Mononuclear cell (primary cell): ENCODE results near the gene SUPT5H. TPM values are rescaled to one million over a fixed set of nuclear protein-coding genes. Genes with fewer than 3 reads are reported as not detected.

ENCODE experiments used
- H3K27me3 ChIP-seq: 2 replicates; pipeline ENCODE4 v1.6.0; 2011; ENCODE audit warnings: low read length, control low read depth; ENCODE audit not compliant: insufficient read depth
- H3K4me1 ChIP-seq: 2 replicates; pipeline ENCODE4 v1.5.1; 2011; ENCODE audit warnings: mild to moderate bottlenecking, low read length, control low read depth; ENCODE audit not compliant: insufficient read depth
- H3K4me3 ChIP-seq: 2 replicates; pipeline ENCODE4 v1.5.1; 2011; ENCODE audit warnings: mild to moderate bottlenecking, low read length, moderate library complexity
- H3K9me3 ChIP-seq: 2 replicates; pipeline ENCODE4 v1.5.1; 2011; ENCODE audit warnings: low read depth, mild to moderate bottlenecking, control low read depth, low read length
- total RNA-seq: library from RNA; depleted of rRNA; stranded (reverse); fragments of >200 nt; gene quantifications from one replicate; pipeline ENCODE4 v1.2.3, GENCODE V29; 2012

Gene SUPT5H
- total RNA-seq, 1 donor: 124 TPM

DNA sequence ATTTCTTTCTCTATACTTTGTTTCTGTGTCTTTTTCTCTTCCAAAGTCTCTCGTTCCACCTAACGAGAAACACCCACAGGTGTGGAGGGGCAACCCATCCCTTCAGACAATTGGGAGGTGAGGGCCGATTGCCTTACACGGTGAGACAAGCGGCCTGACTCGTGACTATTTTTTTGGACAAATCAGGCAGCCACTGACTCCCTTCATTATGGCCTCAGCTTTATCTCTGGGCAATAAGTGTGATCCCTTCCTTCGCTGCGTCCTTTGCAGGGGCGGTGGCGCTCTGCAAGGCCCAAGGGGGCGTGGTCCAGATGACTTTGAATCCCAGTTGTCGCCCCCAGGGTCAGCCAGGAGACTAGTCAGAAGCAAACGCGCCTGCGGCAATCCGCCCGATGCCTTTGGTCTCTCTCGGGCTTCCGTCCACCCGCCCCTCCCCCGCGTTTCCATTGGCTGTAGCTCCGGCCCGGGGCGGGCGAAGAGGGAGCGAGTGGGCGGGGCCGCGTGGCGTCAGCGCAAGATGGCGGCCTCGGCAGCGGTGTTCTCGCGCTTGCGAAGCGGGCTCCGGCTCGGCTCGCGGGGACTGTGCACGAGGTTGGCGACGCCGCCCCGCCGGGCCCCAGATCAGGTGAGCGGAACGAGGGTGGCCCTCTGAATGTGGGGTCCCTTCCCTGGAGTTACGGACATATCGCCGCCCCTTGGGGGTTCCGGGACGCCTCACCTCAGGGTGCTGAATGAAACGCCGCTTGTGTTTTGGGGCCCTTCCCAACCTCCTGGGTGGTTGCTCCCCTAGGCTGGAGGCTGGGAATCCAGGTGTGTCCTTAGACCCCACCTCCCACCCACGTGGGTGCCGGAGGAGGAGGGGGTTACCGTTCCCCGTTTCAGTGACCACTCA lies 35.2 kb downstream of the SUPT5H start, which contains the start of gene TIMM50:
TSS of gene TIMM50 (plus strand) at position 502 of the 892 bp plus-strand sequence. CDS start at position 518, 16 bp downstream.
- Histone ChIP-seq H3K27me3 (no peaks in the 10 kb centered on the region), H3K4me1 (peaks cover 22% of the 10 kb centered on the region), H3K4me3 (peak within 1 kb of the TSS; percentile 91)

DNA sequence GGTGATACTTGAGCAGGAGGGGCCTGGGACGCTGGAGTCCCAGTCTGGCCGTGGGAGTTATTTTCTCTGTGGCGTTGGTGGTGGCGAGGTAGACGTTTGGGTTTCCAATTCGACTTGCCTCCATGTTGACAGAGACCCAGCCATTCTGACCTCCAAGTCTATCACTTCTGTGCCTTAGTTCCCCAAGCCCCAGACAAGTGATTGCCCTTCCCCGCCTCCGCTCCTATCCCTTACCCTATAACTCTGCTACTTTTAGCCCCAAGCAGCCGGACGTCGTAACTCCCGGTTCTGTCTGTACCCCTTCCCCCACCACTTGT lies 35.8 kb downstream of the SUPT5H start:
- no peaks in the 10 kb centered on the region for H3K27me3 ChIP-seq
- H3K9me3 ChIP-seq: no peaks in the 10 kb centered on the region
- H3K4me3 ChIP-seq: peak overlapping the region; percentile 91
- peaks cover 22% of the 10 kb centered on the region for H3K4me1 ChIP-seq

More for the DNA sequence above, 35.2 kb downstream of the SUPT5H start, which contains the start of gene TIMM50:
- H3K9me3 ChIP-seq: no peaks in the 10 kb centered on the region

DNA sequence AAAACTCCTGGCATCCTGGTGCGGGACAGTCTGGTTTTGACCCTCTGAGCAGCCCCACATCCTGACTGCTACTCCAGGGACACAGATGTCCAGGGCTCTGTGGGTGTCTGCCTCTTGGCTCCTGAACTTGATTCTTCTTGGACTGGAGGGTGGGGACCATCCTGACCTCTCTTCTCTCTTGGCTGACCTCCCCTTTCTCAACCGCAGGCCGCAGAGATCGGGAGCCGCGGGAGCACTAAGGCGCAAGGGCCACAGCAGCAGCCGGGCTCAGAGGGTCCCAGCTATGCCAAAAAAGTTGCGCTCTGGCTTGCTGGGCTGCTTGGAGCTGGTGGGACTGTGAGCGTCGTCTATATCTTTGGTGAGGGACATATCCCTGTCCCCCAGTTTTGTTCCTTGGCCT lies 36.3 kb downstream of the SUPT5H start:
- Histone ChIP-seq H3K9me3 (no peaks in the 10 kb centered on the region), H3K27me3 (no peaks in the 10 kb centered on the region), H3K4me3 (peak overlapping the region; percentile 91)

DNA sequence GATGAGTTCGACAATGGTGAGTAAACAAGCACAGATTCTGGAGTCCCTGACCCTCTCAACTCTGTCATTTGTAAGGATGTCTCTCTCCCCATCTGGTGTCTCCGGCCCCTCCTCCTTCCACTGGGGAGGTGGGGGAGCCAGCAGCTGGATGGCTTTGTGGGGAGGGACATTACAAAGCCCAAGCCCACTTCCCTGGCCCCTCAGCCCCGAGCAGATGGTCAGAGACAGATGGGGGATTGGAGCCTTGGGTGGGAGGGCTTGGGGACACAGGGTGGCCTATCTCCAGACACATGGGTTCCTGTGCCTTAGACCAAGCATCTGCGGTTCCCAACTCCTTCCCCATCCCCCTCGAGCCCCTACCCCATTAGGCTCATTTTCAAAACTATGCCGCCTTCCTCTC lies 37.8 kb downstream of the SUPT5H start:
- Histone ChIP-seq H3K4me3 (no peak overlapping the region), H3K4me1 (peaks cover 22% of the 10 kb centered on the region), H3K27me3 (no peaks in the 10 kb centered on the region), H3K9me3 (no peaks in the 10 kb centered on the region)

More for the DNA sequence above, 36.3 kb downstream of the SUPT5H start:
- peaks cover 22% of the 10 kb centered on the region for H3K4me1 ChIP-seq

DNA sequence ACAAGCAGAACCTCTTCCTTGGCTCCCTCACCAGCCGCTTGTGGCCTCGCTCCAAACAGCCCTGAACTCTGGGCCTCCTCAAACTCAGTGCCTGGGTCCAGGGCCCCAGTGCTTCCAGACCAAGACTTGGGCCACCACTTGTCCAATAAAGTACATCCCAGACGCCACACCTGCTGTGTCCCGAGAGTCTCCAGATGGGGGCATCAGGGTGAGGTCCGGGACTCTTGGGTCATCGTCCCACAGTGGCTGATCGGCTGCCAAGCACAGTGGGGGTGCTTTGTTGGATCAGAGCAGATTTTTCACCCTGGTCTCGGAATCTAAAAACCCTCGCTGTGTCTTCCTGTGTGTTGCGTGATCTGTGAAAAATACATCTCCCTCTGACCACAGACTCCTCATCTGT lies 44.4 kb downstream of the SUPT5H start:
- Histone ChIP-seq H3K4me1 (no peaks in the 10 kb centered on the region), H3K4me3 (no peak overlapping the region), H3K9me3 (no peaks in the 10 kb centered on the region), H3K27me3 (no peaks in the 10 kb centered on the region)

DNA sequence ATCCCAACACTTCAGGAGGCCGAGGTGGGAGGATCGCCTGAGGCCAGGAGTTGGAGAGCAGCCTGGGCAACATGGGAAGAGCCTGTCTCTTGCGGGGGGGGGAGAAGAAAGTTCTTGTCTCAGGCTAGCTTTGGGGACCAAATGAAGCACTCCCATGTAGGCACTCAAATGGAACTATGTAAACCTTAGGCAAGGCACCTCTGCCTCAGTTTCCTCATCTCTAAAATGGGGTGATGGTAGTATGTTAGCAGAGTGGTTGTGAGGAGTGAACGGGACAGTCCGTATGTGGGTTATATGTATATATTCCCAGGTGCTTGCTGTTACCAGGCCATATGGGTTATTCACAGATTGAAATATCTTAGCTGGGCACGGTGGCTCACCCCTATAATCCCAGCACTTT lies 46.8 kb downstream of the SUPT5H start:
- no peak overlapping the region for H3K4me3 ChIP-seq
- no peaks in the 10 kb centered on the region for H3K4me1 ChIP-seq
- H3K27me3 ChIP-seq: peaks cover 2% of the 10 kb centered on the region
- no peaks in the 10 kb centered on the region for H3K9me3 ChIP-seq

DNA sequence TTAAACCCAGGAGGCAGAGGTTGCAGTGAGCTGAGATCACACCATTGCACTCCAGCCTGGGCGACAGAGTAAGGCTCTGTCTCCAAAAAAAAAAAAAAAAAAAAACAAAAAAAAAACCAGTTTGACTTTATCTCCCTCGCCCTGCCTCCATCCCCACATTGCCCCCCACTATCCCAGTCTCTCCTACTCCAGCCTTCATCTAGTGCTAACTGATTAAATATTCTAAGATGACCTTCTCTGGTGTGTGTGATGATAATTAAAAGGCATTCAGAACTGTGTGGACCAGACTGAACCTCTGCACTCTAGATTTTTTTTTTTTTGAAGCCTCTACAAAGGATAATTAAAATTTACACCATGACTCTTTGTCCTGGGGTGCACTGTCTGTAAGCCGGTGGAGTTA lies 47.4 kb downstream of the SUPT5H start:
- no peak overlapping the region for H3K4me3 ChIP-seq
- no peaks in the 10 kb centered on the region for H3K9me3 ChIP-seq
- peaks cover 7% of the 10 kb centered on the region for H3K27me3 ChIP-seq
- H3K4me1 ChIP-seq: peaks cover under 1% of the 10 kb centered on the region

DNA sequence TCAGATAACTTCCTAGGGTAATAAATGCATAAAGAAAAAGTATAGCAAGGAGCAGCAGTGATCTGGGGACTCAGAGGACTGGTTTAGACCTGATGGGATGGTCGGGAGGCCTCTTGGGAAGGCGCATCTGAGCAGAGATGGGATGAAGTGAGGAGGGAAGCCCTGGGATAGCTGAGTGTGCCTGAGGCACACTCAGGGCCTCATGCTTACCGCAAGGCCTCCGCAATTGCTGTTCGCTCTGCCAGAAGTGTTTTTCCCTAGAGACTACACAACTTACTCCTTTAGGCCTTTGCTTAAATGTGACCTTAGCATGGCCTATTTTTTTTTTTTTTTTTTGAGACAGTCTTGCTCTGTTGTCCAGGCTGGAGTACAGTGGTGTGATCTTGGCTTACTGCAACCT lies 49.3 kb downstream of the SUPT5H start:
- Histone ChIP-seq H3K9me3 (no peaks in the 10 kb centered on the region), H3K4me1 (peaks cover 17% of the 10 kb centered on the region), H3K4me3 (no peak overlapping the region), H3K27me3 (peaks cover 23% of the 10 kb centered on the region)

DNA sequence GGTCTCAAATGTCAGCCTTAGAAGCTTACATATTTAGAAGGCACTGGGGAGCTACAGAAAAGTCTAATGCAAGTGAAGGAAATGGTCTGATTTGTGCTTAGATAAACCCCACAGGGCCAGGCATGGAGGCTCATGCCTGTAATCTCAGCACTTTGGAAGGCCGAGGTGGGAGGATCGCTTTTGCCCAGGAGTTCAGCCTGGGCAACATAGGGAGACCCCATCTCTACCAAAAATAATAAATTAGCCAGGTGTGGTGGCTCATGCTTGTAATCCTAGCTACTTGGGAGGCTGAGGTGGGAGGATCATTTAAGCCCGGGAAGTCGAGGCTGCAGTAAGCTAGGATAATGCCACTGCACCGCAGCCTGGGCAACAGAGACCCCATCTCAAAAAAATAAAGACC lies 50.7 kb downstream of the SUPT5H start:
- peaks cover 17% of the 10 kb centered on the region for H3K4me1 ChIP-seq
- peaks cover 35% of the 10 kb centered on the region for H3K27me3 ChIP-seq
- H3K4me3 ChIP-seq: no peak overlapping the region
- H3K9me3 ChIP-seq: no peaks in the 10 kb centered on the region

DNA sequence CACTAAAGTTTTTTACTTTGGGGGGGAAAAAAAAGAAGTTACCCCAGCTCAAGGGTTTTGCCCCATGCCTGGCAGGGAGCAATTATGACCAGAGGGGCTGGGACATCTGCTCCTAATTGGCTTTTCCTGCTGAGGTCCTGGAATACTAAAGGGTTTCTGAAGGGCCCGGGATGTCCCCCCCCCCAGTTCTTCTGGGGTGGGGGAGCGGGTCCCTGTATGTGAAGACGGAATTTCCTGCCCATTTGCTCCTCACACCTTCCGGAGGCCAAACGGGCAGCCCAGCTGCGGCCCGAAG lies 52.3 kb downstream of the SUPT5H start:
- Histone ChIP-seq H3K4me1 (peaks cover 17% of the 10 kb centered on the region), H3K4me3 (no peak overlapping the region), H3K9me3 (no peaks in the 10 kb centered on the region), H3K27me3 (peaks cover 40% of the 10 kb centered on the region)

DNA sequence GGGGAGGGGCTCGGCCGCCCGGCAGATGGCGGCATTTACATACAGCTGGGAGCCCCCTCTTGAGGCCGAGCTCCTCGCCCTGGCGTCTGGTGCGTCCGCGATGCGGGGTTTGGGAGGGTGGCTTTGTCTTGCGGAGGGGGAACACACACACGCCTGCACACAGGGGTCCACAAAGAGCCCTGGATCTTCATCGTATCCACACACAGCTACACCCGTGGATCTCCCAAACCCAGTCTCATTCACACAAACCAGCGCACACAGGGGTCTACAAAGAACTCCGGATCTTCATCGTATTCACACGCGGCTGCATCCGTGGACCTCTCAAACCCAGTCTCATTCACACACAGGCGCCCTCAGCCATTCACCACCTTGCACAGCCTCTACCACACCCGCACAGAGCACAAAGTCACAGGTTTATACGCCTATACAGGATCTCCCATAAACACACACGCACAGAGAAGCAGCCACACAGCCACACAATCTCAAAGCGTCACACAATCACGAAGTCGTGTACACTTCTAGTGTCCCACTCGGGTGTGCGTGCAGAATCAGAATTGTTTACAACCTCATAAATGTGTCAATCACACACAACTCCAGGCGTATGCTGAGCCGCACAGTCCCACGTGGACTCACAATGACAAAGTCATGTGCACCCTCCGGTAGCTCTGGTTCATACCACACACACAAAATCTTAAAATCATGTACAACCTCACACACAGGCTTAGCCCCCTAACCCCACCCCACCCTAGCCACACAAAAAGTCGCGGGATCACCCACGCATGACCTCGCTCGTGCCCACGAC lies 52.8 kb downstream of the SUPT5H start:
- H3K27me3 ChIP-seq: peaks cover 40% of the 10 kb centered on the region
- no peak overlapping the region for H3K4me3 ChIP-seq
- peaks cover 20% of the 10 kb centered on the region for H3K4me1 ChIP-seq
- H3K9me3 ChIP-seq: no peaks in the 10 kb centered on the region

DNA sequence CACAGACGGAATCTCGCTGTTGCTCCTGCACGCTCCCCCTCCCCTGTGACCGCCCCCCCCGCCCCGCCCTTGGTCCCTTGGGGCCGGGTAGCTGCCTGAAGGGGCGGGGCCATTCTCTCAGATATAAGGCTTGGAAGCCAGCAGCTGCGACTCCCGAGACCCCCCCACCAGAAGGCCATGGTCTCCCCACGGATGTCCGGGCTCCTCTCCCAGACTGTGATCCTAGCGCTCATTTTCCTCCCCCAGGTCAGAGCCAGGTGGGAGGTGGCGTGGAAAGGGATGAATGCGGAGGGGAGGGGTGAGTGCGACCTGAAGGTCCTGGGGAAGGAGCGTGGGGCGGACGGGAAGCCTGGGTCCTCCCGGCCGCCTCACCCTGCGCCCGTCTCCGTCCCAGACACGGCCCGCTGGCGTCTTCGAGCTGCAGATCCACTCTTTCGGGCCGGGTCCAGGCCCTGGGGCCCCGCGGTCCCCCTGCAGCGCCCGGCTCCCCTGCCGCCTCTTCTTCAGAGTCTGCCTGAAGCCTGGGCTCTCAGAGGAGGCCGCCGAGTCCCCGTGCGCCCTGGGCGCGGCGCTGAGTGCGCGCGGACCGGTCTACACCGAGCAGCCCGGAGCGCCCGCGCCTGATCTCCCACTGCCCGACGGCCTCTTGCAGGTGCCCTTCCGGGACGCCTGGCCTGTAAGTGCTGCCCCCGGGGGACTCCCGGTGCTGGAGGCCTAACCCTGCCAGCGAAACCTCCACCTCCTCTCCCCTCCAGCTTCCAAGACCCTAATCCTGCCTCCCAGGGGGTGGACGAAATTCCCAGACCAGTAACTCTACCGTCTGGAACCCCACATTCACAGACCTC lies 53.6 kb downstream of the SUPT5H start, which contains the start of gene DLL3:
TSS of gene DLL3 (plus strand) at position 150 of the 845 bp plus-strand sequence. CDS start at position 178, 28 bp downstream.
- H3K4me1 ChIP-seq: peaks cover 20% of the 10 kb centered on the region
- no peaks in the 10 kb centered on the region for H3K9me3 ChIP-seq
- H3K4me3 ChIP-seq: no peak within 1 kb of the TSS
- H3K27me3 ChIP-seq: peaks cover 40% of the 10 kb centered on the region

DNA sequence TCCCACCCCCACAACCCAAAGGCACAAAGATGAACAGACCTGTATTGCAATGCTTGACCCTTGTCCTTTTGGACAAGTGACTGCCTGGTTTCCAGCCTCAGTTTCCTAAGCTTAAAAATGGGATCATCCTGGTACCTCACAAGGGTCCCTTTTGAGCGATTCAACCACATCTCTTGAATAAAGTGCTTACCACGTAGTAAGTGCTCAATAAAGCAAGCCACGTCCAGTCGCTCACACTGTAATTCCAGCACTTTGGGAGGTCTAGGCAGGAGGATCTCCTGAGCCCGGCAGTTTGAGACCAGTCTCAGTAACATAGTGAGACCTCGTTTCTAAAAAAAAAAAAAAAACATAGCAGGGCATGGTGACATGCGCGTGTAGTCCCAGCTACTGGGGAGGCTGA lies 54.5 kb downstream of the SUPT5H start:
- Histone ChIP-seq H3K4me1 (peaks cover 20% of the 10 kb centered on the region), H3K9me3 (no peaks in the 10 kb centered on the region), H3K4me3 (no peak overlapping the region), H3K27me3 (peaks cover 40% of the 10 kb centered on the region)

DNA sequence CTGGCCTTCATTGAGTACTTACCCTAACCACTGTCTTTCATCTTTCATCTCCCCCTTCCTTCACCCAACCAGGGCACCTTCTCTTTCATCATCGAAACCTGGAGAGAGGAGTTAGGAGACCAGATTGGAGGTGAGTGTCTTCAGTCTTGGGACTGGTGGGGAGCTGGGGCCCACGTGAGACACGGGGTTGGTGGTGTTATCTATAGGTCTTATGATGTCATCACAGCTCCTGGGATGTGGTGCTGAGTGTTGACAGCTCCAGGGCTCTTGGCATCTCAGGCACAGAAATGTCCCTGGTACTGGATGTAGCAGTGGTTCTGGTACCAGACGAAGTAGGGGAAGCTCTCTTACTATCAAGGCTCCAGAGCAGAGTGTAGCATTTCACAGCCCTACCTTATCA lies 55.2 kb downstream of the SUPT5H start:
- no peaks in the 10 kb centered on the region for H3K9me3 ChIP-seq
- H3K27me3 ChIP-seq: peaks cover 42% of the 10 kb centered on the region
- no peak overlapping the region for H3K4me3 ChIP-seq
- peaks cover 20% of the 10 kb centered on the region for H3K4me1 ChIP-seq

DNA sequence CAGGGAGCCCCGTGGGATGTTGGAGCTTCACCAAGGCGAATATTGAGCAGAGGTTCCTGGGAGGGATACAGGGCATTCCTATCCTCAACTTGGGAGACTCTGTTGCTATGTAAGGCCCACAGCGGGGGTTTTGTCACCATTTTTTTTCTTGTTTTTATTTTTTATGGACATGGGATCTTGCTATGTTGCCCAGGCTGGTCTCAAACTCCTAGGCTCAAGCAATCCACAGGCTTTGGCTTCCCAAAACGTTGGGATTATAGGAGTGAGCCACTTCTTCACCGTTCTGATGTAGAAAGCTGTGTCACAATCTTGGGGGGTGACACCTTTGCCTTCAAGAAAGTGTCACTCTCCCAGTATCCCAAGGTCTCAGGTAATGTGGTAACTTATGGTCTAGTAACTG lies 56.0 kb downstream of the SUPT5H start:
- H3K27me3 ChIP-seq: peaks cover 45% of the 10 kb centered on the region
- H3K4me1 ChIP-seq: peaks cover 20% of the 10 kb centered on the region
- H3K4me3 ChIP-seq: no peak overlapping the region
- H3K9me3 ChIP-seq: no peaks in the 10 kb centered on the region
